GM12878 (cell line): ENCODE data around the gene FDXACB1. TPM values are rescaled to one million over a fixed set of nuclear protein-coding genes. Genes with fewer than 3 reads are reported as not detected.

Experiments used
- YY1 ChIP-seq: IDR thresholded peaks from 2 replicates; pipeline ENCODE4 v1.6.1; 2011; ENCODE audit warnings: low read depth, mild to moderate bottlenecking, low read length
- polyA plus RNA-seq, 11 experiments: library from polyadenylated mRNA; depleted of rRNA in 4 of 11; unstranded in 6 of 11; stranded (reverse) in 5 of 11; fragments of >200 nt; fragmentation: Nextera tagmentation in 4 of 11; fragmentation: Illumina TruSeq in 1 of 11; extraction: Ambion mirVana in 4 of 11; extraction: Trizol in 1 of 11; gene quantifications; 1 replicate in 1 of 11; 2 replicates in 10 of 11; pipeline versions ENCODE4 v1.2.1 to v1.2.3, GENCODE V29; 2011 to 2016; ENCODE audit warnings: inconsistent platforms in 2 of 11, missing spikeins in 2 of 11, low read depth in 1 of 11
- total RNA-seq, 4 experiments: library from RNA; depleted of rRNA in 3 of 4; stranded (reverse); fragments of >200 nt in 3 of 4; fragmentation: Illumina TruSeq in 1 of 4; extraction: Trizol in 1 of 4; gene quantifications; 2 replicates each; pipeline versions ENCODE4 v1.2.1 to v1.2.3, GENCODE V29; 2013 to 2021
- TF ChIP-seq, protein P1 (sequence below): fragments of 450-650 bp; IDR thresholded peaks from 2 replicates; pipeline ENCODE4 v1.6.1; 2017; ENCODE audit warnings: mild to moderate bottlenecking, moderate library complexity
- TF ChIP-seq, protein P2 (sequence below): IDR thresholded peaks from 2 replicates; pipeline ENCODE4 v1.6.1; 2011; ENCODE audit warnings: mild to moderate bottlenecking, low read depth, low read length, moderate library complexity; ENCODE audit not compliant: insufficient replicate concordance
- TF ChIP-seq, protein P3 (sequence below): IDR thresholded peaks from 2 replicates; pipeline ENCODE4 v1.6.1; 2012; ENCODE audit warnings: low read depth, low read length, improper control_type of control experiment

Gene FDXACB1
- total and polyA plus RNA-seq, 10 of the 15 experiments (the other 5 are each of a cell fraction or from before 2014, with no cell fraction given): 7.4 to 13.3 (median 9.7) TPM

DNA sequence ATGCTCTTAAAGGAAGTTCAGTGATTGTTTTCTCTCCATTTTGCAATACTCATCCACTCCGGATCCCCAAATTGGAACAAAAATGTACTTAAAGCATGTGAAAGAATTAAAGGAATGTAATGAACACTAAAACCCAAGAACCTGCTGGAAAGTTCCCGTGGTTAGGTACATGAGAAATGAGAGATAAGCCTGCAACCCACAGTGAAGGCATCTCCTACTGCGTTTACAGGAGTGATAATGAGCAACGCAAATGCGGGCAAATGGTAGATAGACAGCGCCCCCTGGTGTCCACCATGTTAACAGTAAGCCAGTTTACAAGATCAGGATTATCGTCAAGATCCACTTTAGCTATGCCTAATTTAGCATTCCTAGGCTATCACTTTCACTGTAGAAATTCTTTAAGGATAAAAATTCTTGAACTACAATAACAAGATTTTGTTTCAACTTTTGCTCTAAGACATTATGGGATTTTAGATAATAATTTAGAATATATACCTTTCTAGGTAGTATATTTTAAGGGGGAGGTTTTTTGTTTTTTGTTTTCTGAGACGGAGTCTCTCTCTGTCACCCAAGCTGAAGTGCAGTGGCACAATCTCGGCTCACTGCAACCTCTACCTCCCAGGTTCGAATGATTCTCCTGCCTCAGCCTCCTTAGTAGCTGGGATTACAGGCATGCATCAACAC lies 37.5 kb downstream of the FDXACB1 start (continued):
- TF ChIP-seq, protein P1, sequence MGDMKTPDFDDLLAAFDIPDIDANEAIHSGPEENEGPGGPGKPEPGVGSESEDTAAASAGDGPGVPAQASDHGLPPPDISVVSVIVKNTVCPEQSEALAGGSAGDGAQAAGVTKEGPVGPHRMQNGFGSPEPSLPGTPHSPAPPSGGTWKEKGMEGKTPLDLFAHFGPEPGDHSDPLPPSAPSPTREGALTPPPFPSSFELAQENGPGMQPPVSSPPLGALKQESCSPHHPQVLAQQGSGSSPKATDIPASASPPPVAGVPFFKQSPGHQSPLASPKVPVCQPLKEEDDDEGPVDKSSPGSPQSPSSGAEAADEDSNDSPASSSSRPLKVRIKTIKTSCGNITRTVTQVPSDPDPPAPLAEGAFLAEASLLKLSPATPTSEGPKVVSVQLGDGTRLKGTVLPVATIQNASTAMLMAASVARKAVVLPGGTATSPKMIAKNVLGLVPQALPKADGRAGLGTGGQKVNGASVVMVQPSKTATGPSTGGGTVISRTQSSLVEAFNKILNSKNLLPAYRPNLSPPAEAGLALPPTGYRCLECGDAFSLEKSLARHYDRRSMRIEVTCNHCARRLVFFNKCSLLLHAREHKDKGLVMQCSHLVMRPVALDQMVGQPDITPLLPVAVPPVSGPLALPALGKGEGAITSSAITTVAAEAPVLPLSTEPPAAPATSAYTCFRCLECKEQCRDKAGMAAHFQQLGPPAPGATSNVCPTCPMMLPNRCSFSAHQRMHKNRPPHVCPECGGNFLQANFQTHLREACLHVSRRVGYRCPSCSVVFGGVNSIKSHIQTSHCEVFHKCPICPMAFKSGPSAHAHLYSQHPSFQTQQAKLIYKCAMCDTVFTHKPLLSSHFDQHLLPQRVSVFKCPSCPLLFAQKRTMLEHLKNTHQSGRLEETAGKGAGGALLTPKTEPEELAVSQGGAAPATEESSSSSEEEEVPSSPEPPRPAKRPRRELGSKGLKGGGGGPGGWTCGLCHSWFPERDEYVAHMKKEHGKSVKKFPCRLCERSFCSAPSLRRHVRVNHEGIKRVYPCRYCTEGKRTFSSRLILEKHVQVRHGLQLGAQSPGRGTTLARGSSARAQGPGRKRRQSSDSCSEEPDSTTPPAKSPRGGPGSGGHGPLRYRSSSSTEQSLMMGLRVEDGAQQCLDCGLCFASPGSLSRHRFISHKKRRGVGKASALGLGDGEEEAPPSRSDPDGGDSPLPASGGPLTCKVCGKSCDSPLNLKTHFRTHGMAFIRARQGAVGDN: no peak
- TF ChIP-seq, protein P2, sequence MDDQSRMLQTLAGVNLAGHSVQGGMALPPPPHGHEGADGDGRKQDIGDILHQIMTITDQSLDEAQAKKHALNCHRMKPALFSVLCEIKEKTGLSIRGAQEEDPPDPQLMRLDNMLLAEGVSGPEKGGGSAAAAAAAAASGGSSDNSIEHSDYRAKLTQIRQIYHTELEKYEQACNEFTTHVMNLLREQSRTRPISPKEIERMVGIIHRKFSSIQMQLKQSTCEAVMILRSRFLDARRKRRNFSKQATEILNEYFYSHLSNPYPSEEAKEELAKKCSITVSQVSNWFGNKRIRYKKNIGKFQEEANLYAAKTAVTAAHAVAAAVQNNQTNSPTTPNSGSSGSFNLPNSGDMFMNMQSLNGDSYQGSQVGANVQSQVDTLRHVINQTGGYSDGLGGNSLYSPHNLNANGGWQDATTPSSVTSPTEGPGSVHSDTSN: no peak
- peak; percentile 73 for TF ChIP-seq YY1
- TF ChIP-seq, protein P3, sequence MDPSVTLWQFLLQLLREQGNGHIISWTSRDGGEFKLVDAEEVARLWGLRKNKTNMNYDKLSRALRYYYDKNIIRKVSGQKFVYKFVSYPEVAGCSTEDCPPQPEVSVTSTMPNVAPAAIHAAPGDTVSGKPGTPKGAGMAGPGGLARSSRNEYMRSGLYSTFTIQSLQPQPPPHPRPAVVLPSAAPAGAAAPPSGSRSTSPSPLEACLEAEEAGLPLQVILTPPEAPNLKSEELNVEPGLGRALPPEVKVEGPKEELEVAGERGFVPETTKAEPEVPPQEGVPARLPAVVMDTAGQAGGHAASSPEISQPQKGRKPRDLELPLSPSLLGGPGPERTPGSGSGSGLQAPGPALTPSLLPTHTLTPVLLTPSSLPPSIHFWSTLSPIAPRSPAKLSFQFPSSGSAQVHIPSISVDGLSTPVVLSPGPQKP: no peak
